ENCODE measurements around the gene ZNF619. TPM values are rescaled to one million over a fixed set of nuclear protein-coding genes. Genes with fewer than 3 reads are reported as not detected.
A peak's percentile ranks its signal among the peaks of the same experiment; 100 is the strongest.

ZNF619 gene
- total and polyA plus RNA-seq, 2 of the 13 experiments (the other 11 are each of a cell fraction or from before 2014, with no cell fraction given), result 0.83 to 5.2 TPM

DNA sequence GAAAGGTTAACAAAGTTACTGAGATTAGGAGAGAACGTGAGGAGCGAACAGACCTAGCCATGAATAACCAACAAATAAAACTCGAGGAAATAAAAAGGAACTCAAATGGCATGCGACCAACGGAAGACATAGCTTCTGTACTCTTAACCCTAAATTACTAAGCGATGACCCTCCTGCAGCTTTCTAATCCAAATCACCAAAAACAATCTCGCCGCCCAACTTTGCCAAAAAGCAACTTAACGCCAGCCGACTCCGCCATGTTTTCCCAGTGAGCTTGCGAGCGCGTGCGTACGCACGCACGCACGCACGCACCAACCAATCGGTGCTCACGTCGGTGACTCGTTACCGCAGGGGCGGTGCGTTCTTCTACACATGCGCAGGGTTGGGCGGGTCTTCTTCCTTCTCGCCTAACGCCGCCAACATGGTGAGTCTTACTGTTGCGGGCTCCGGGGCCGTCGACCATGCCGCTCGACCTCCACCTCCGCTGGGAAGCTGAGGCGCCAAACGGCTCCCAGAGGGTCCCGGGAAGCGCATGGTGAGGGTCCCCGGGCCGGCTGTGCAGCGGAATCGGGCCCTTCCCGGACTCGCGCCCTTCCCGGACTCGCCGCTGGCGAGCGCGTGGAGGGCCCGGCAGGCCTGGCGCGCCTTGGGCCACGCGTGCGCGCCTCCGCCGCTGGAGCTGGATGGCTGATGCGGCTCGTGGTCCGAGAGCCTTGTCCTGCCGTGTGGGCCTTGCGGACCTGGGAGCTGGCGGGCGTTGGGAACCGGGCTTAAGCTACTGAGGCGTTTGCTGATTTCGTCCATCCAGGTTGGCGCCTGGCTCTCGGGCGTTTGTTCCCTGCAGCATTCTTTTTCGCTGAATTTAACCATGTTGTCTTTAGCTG lies 19.7 kb upstream of the ZNF619 start, which contains the start of gene RPL14 (continued):
- peak; percentile 95 for TF ChIP-seq MAX (IDR thresholded peaks at IDR 0.05)
- no peak; the same call in 1 of the 2 replicates for TF ChIP-seq ZNF670 (CRISPR knock-in tag; IDR thresholded peaks at IDR 0.05; ENCODE audit: borderline replicate concordance)
- TF ChIP-seq ZNF709 (CRISPR knock-in tag; IDR thresholded peaks at IDR 0.05), result peak; percentile 73; the same call in 1 of the 2 replicates
- TF ChIP-seq ZNF768 (CRISPR knock-in tag; IDR thresholded peaks at IDR 0.05), result peak; percentile 62
- TF ChIP-seq SPEN (CRISPR knock-in tag; IDR thresholded peaks at IDR 0.05; ENCODE audit: low read depth), result peak; percentile 66
- 0 out of 2 replicates have a peak, but pooled peaks have one; percentile 60 for TF ChIP-seq MAF1 (CRISPR knock-in tag; IDR thresholded peaks at IDR 0.05; ENCODE audit: borderline replicate concordance)
- TF ChIP-seq, protein P1, sequence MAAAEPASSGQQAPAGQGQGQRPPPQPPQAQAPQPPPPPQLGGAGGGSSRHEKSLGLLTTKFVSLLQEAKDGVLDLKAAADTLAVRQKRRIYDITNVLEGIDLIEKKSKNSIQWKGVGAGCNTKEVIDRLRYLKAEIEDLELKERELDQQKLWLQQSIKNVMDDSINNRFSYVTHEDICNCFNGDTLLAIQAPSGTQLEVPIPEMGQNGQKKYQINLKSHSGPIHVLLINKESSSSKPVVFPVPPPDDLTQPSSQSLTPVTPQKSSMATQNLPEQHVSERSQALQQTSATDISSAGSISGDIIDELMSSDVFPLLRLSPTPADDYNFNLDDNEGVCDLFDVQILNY (CRISPR knock-in tag; conservative IDR thresholded peaks at IDR 0.05), result 0 out of 2 replicates have a peak, but pooled peaks have one; percentile 53
- peak; percentile 78; the same call in 1 of the 2 replicates for TF ChIP-seq HDAC1 (CRISPR knock-in tag; IDR thresholded peaks at IDR 0.05)
- TF ChIP-seq E2F2 (CRISPR knock-in tag; IDR thresholded peaks at IDR 0.05; ENCODE audit: borderline replicate concordance), result no peak
- no peak for TF ChIP-seq TP53 (CRISPR knock-in tag; conservative IDR thresholded peaks at IDR 0.05)
- TF ChIP-seq ZNF629 (CRISPR knock-in tag; conservative IDR thresholded peaks at IDR 0.05), result no peak
- no peak for TF ChIP-seq ZNF329 (CRISPR knock-in tag; IDR thresholded peaks at IDR 0.05; ENCODE audit: low read depth)
- TF ChIP-seq MIER3 (CRISPR knock-in tag; IDR thresholded peaks at IDR 0.05; ENCODE audit: borderline replicate concordance), result no peak; the same call in 1 of the 2 replicates
- TF ChIP-seq ZNF30 (CRISPR knock-in tag; IDR thresholded peaks at IDR 0.05), result no peak
- TF ChIP-seq POLR2A (IDR thresholded peaks at IDR 0.05; ENCODE audit: insufficient read depth in 1 of 2, low read depth in 2 of 2, low read length in 2 of 2), result peak; percentile 97 to 98
- peak; percentile 89 for TF ChIP-seq ZNF891 (CRISPR knock-in tag; IDR thresholded peaks at IDR 0.05)
- peak; percentile 36; the same call in 1 of the 2 replicates for TF ChIP-seq ZNF124 (CRISPR knock-in tag; IDR thresholded peaks at IDR 0.05)
- TF ChIP-seq, protein P2, sequence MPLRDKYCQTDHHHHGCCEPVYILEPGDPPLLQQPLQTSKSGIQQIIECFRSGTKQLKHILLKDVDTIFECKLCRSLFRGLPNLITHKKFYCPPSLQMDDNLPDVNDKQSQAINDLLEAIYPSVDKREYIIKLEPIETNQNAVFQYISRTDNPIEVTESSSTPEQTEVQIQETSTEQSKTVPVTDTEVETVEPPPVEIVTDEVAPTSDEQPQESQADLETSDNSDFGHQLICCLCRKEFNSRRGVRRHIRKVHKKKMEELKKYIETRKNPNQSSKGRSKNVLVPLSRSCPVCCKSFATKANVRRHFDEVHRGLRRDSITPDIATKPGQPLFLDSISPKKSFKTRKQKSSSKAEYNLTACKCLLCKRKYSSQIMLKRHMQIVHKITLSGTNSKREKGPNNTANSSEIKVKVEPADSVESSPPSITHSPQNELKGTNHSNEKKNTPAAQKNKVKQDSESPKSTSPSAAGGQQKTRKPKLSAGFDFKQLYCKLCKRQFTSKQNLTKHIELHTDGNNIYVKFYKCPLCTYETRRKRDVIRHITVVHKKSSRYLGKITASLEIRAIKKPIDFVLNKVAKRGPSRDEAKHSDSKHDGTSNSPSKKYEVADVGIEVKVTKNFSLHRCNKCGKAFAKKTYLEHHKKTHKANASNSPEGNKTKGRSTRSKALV (CRISPR knock-in tag; IDR thresholded peaks at IDR 0.05), result no peak
- TF ChIP-seq PREB (CRISPR knock-in tag; IDR thresholded peaks at IDR 0.05), result 0 out of 2 replicates have a peak, but pooled peaks have one; percentile 79
- TF ChIP-seq ZNF839 (CRISPR knock-in tag; IDR thresholded peaks at IDR 0.05; ENCODE audit: borderline replicate concordance), result no peak
- TF ChIP-seq MATR3 (CRISPR knock-in tag; IDR thresholded peaks at IDR 0.05), result 0 out of 2 replicates have a peak, but pooled peaks have one; percentile 42
- TF ChIP-seq ZNF513 (CRISPR knock-in tag; conservative IDR thresholded peaks at IDR 0.05), result no peak; the same call in 1 of the 2 replicates
- TF ChIP-seq MBNL3 (CRISPR knock-in tag; conservative IDR thresholded peaks at IDR 0.05), result no peak

All from HepG2 (cell line).